ENCODE results near the gene PDCL2.

DNA sequence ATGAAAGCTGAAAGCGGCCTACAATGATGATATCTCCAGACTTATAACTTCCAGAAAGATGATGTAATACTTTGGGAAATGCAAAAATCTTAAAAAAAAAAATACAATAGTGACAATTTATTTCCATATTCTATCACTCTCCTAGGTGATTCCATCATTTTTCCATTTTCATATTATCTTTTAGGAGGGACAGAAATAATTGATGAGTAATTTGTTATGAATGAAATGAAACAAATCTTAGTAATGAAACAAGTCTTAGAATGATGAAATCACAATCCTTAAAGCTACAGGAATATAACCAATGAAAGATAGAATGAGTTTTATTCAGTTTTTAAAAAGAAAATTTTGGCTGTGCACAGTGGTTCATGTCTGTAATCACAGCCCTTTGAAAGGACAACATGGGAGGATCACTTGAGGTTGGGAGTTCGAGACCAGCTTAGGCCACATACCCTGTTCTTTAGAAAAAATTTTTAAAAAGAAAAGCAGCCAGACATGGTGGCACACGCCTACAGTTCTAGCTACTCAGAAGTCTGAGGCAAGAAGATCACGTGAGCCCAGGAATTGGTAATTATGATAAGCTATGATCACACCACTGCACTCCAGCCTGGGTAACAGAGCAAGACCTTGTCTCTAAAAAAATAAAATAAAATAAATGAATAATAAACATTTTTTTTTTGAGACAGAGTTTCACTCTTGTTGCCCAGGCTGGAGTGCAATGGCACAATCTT lies 67.0 kb downstream of the PDCL2 start:
- TF ChIP-seq, protein P1, sequence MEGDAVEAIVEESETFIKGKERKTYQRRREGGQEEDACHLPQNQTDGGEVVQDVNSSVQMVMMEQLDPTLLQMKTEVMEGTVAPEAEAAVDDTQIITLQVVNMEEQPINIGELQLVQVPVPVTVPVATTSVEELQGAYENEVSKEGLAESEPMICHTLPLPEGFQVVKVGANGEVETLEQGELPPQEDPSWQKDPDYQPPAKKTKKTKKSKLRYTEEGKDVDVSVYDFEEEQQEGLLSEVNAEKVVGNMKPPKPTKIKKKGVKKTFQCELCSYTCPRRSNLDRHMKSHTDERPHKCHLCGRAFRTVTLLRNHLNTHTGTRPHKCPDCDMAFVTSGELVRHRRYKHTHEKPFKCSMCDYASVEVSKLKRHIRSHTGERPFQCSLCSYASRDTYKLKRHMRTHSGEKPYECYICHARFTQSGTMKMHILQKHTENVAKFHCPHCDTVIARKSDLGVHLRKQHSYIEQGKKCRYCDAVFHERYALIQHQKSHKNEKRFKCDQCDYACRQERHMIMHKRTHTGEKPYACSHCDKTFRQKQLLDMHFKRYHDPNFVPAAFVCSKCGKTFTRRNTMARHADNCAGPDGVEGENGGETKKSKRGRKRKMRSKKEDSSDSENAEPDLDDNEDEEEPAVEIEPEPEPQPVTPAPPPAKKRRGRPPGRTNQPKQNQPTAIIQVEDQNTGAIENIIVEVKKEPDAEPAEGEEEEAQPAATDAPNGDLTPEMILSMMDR (IDR thresholded peaks at IDR 0.05 in 8 of 11, conservative IDR thresholded peaks at IDR 0.05 in 3 of 11) = no peak
- TF ChIP-seq POLR2A (IDR thresholded peaks at IDR 0.05) (no peak), POLR2AphosphoS5 (IDR thresholded peaks at IDR 0.05) (no peak)

All from spleen (tissue), 7 donors.